GM20431 (cell line): ENCODE results near the gene RFX2.
"Not testable (repeated sequence)": the region's sequence is repeated elsewhere in the genome, so short reads cannot be mapped to it uniquely, and the experiment has no call there.

Experiments
- in situ Hi-C: fragments of 300-500 bp; cut with MseI, MboI; formaldehyde crosslinking; loops from one replicate; pipeline ENCODE4 v1.15.0; 2020; ENCODE audit warnings: low sequenced_read_pairs; ENCODE audit not compliant: unreplicated experiment

RFX2 gene

GRCh38 chr19:6021878-6022569, 88.3 kb downstream of the RFX2 start:
- in situ Hi-C loops = no loop called here

GRCh38 chr19:6020972-6021805, 89.1 kb downstream of the RFX2 start:
- in situ Hi-C loops = no loop called here

- in situ Hi-C loops = no loop called here
These were observed 90.0 kb downstream of the RFX2 start for GRCh38 chr19:6020166-6020882.

- in situ Hi-C loops = loop anchor here (10.0 kb wide), 1 partner anchor 214 kb away; the partner anchor contains the start of gene NRTN
These were observed 91.5 kb downstream of the RFX2 start for GRCh38 chr19:6018786-6019185.

GRCh38 chr19:6017576-6017975, 92.7 kb downstream of the RFX2 start:
- in situ Hi-C loops = loop anchor here (10.0 kb wide), 1 partner anchor 213 kb away; the partner anchor contains the start of gene NRTN

GRCh38 chr19:6015841-6016545, 94.3 kb downstream of the RFX2 start:
- in situ Hi-C loops = loop anchor here (10.0 kb wide), 1 partner anchor 211 kb away; the partner anchor contains the start of gene NRTN

- in situ Hi-C loops = loop anchor here (10.0 kb wide), 1 partner anchor 210 kb away; the partner anchor contains the start of gene NRTN
These were observed 95.7 kb downstream of the RFX2 start for GRCh38 chr19:6014551-6015135.

GRCh38 chr19:6012426-6013170, 97.7 kb downstream of the RFX2 start:
- in situ Hi-C loops = loop anchor here (10.0 kb wide), 1 partner anchor 208 kb away; the partner anchor contains the start of gene NRTN

GRCh38 chr19:6011794-6012193, 98.5 kb downstream of the RFX2 start:
- in situ Hi-C loops = loop anchor here (10.0 kb wide), 1 partner anchor 207 kb away; the partner anchor contains the start of gene NRTN

- in situ Hi-C loops = loop anchor here (10.0 kb wide), 1 partner anchor 206 kb away; the partner anchor contains the start of gene NRTN
These were observed 99.1 kb downstream of the RFX2 start for GRCh38 chr19:6011206-6011605.

GRCh38 chr19:6010107-6010506, 100.2 kb downstream of the RFX2 start:
- in situ Hi-C loops = loop anchor here (10.0 kb wide), 1 partner anchor 205 kb away; the partner anchor contains the start of gene NRTN

- in situ Hi-C loops = no loop called here
These were observed 102.4 kb downstream of the RFX2 start for GRCh38 chr19:6007866-6008265.

GRCh38 chr19:6006896-6007295, 103.4 kb downstream of the RFX2 start:
- in situ Hi-C loops = no loop called here

- in situ Hi-C loops = not testable (repeated sequence)
These were observed 104.2 kb downstream of the RFX2 start for GRCh38 chr19:6006070-6006446.

- in situ Hi-C loops = no loop called here
These were observed 104.8 kb downstream of the RFX2 start for GRCh38 chr19:6005321-6006069.

GRCh38 chr19:6003976-6004375, 106.3 kb downstream of the RFX2 start:
- in situ Hi-C loops = no loop called here

- in situ Hi-C loops = no loop called here
These were observed 107.7 kb downstream of the RFX2 start for GRCh38 chr19:6002591-6002990.
